ENCODE measurements around the gene ZSWIM1.

ZSWIM1 gene

DNA sequence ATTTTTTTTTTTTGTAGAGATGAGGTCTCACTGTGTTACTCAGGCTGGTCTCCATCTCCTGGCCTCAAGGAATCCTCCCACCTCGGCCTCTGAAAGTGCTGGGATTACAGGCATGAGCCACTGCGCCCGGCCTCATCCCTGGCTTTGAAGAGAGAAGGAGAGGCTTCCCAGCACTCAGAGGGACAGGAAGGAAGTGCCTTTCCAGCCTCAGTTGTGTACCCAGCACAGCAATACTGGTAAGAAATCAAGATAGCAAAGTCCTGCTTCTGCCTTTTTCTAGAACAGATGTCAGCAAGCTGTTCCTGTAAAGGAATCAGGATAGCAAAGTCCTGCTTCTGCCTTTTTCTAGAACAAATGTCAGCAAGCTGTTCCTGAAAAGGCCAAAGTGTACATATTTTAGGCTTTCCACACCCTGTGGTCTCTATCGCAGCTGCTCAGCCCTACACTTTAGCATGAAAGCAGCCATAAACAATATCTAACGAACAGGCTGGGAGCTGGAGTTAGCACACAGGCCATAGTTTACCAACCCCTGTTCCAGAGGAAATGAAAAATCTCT lies 37.2 kb downstream of the ZSWIM1 start:
- no peak overlapping the region for H3K4me3 ChIP-seq (replicated peaks; ENCODE audit: insufficient read depth, low read length)
- TF ChIP-seq SPI1 (IDR thresholded peaks at IDR 0.05; ENCODE audit: borderline replicate concordance, low read depth) (no peak), GABPA (IDR thresholded peaks at IDR 0.05; ENCODE audit: low read depth) (no peak), POLR2AphosphoS5 (IDR thresholded peaks at IDR 0.05; ENCODE audit: low read depth) (no peak), REST (IDR thresholded peaks at IDR 0.05; ENCODE audit: insufficient replicate concordance, low read depth) (no peak), CTCF (IDR thresholded peaks at IDR 0.05; ENCODE audit: insufficient read depth, low read length) (no peak)
- no peaks in the 10 kb centered on the region for H3K27me3 ChIP-seq (ENCODE audit: insufficient read depth, poor library complexity, severe bottlenecking)
- H3K27ac ChIP-seq (replicated peaks): no peak overlapping the region
- no peak for DNase-seq (ENCODE audit: low read depth in 1 of 2, low spot score in 1 of 2)

- Histone ChIP-seq H3K27me3 (ENCODE audit: insufficient read depth, poor library complexity, severe bottlenecking) (no peaks in the 10 kb centered on the region), H3K4me3 (replicated peaks; ENCODE audit: insufficient read depth, low read length) (no peak overlapping the region), H3K27ac (replicated peaks) (no peak overlapping the region)
- DNase-seq (ENCODE audit: low read depth in 1 of 2, low spot score in 1 of 2): no peak
- no peak for TF ChIP-seq GABPA (IDR thresholded peaks at IDR 0.05; ENCODE audit: low read depth)
- no peak for TF ChIP-seq REST (IDR thresholded peaks at IDR 0.05; ENCODE audit: insufficient replicate concordance, low read depth)
- TF ChIP-seq SPI1 (IDR thresholded peaks at IDR 0.05; ENCODE audit: borderline replicate concordance, low read depth): no peak
- TF ChIP-seq CTCF (IDR thresholded peaks at IDR 0.05; ENCODE audit: insufficient read depth, low read length): no peak
Measured at GRCh38 chr20:45918779-45919537, 37.9 kb downstream of the ZSWIM1 start.

- no peak for TF ChIP-seq CTCF (IDR thresholded peaks at IDR 0.05; ENCODE audit: insufficient read depth, low read length)
- TF ChIP-seq POLR2AphosphoS5 (IDR thresholded peaks at IDR 0.05; ENCODE audit: low read depth): no peak
- TF ChIP-seq REST (IDR thresholded peaks at IDR 0.05; ENCODE audit: insufficient replicate concordance, low read depth): no peak
- H3K27me3 ChIP-seq (ENCODE audit: insufficient read depth, poor library complexity, severe bottlenecking): no peaks in the 10 kb centered on the region
- no peak overlapping the region for H3K4me3 ChIP-seq (replicated peaks; ENCODE audit: insufficient read depth, low read length)
- DNase-seq (ENCODE audit: low read depth in 1 of 2, low spot score in 1 of 2): no peak
- no peak overlapping the region for H3K27ac ChIP-seq (replicated peaks)
Measured at GRCh38 chr20:45919542-45920399, 38.7 kb downstream of the ZSWIM1 start.

Data from HL-60 (cell line).